HepG2 (cell line): ENCODE data around the gene SPRR5.

Source experiments
- EZH2 ChIP-seq: conservative IDR thresholded peaks from 2 replicates; pipeline ENCODE4 v1.6.1; 2012; ENCODE audit warnings: mild to moderate bottlenecking, low read depth, low read length, moderate library complexity
- ZSCAN29 ChIP-seq: sonication (generic); formaldehyde crosslinking; conservative IDR thresholded peaks from 2 replicates; pipeline ENCODE4 v1.4.0; 2020; ENCODE audit warnings: mild to moderate bottlenecking, missing genetic modification reagents

GRCh38 chr1:152917794-152918193 lies 29.2 kb upstream of the SPRR5 start:
- no peak for TF ChIP-seq EZH2
- TF ChIP-seq ZSCAN29 = no peak
